Activated CD4-positive, alpha-beta memory T cell treated with anti-CD3 and anti-CD28 coated beads, Interleukin-2, amount 10 ng/mL, durations not matched to agents 7 days and 5 days (primary cell): ENCODE data around the gene ATP6V0A4. TPM values are rescaled to one million over a fixed set of nuclear protein-coding genes. Genes with fewer than 3 reads are reported as not detected.
A peak's percentile ranks its signal among the peaks of the same experiment; 100 is the strongest.
"Not testable (repeated sequence)": the region's sequence is repeated elsewhere in the genome, so short reads cannot be mapped to it uniquely, and the experiment has no call there.

Experiments
- CTCF ChIA-PET: fragments of 350-600 bp; sonication (Branson Sonifier 250); formaldehyde crosslinking; loops from one replicate; lab custom pipeline; 2021; ENCODE audit warnings: antibody characterized with exemption, inconsistent platforms; lab: Charles Lee
- POLR2A ChIA-PET: fragments of 350-600 bp; sonication (Branson Sonifier 250); formaldehyde crosslinking; loops from one replicate; lab custom pipeline; 2021; ENCODE audit warnings: antibody characterized with exemption; lab: Charles Lee
- DNase-seq: peaks from one replicate; pipeline ENCODE4 v3.0.0-alpha.2; 2020
- H3K27ac Mint-ChIP-seq: one replicate; pipeline ENCODE4 v1.8.0; 2021; ENCODE audit warnings: mild to moderate bottlenecking, mixed read lengths
- H3K27me3 Mint-ChIP-seq: one replicate; pipeline ENCODE4 v1.8.0; 2021; ENCODE audit warnings: mixed read lengths
- H3K36me3 Mint-ChIP-seq: one replicate; pipeline ENCODE4 v1.8.0; 2021; ENCODE audit warnings: low read depth, mixed read lengths
- H3K4me1 Mint-ChIP-seq: one replicate; pipeline ENCODE4 v1.8.0; 2021; ENCODE audit warnings: mixed read lengths
- H3K4me3 Mint-ChIP-seq: one replicate; pipeline ENCODE4 v1.8.0; 2021; ENCODE audit warnings: mild to moderate bottlenecking, mixed read lengths
- H3K9me3 Mint-ChIP-seq: one replicate; pipeline ENCODE4 v1.8.0; 2021; ENCODE audit warnings: mixed read lengths
- total RNA-seq, 2 experiments: library from RNA; stranded (reverse); gene quantifications; one replicate each; pipeline ENCODE4 v1.2.3, GENCODE V29; 2021

The ATP6V0A4 gene
- total RNA-seq, 2 experiments from 2014 or later, result 0.23 TPM; not detected in 1

- no peaks in the 10 kb centered on the region for H3K9me3 Mint-ChIP-seq
- H3K27ac Mint-ChIP-seq, result no peak overlapping the region
- ChIA-PET POLR2A (interaction anchor here (0.7 to 1.1 kb wide), 6 partner anchors 119 to 835 kb away, joined by 3 to 5 read pairs (median 3); no protein-coding TSS in a partner anchor), CTCF (interaction anchor here (0.6 to 3.0 kb wide), 57 partner anchors 10 to 837 kb away, joined by 3 to 77 read pairs (median 4); partner anchors contain the start of genes CREB3L2 and TRIM24)
- H3K27me3 Mint-ChIP-seq, result peaks cover 6% of the 10 kb centered on the region
- DNase-seq, result peak; percentile 87
- H3K36me3 Mint-ChIP-seq, result no peaks in the 10 kb centered on the region
- H3K4me3 Mint-ChIP-seq, result no peak overlapping the region
- H3K4me1 Mint-ChIP-seq, result peaks cover 8% of the 10 kb centered on the region
Measured at GRCh38 chr7:138738551-138739335, 59.3 kb downstream of the ATP6V0A4 start.

- Mint-ChIP-seq H3K4me1 (peaks cover 8% of the 10 kb centered on the region), H3K27me3 (peaks cover 6% of the 10 kb centered on the region), H3K27ac (no peak overlapping the region), H3K36me3 (no peaks in the 10 kb centered on the region), H3K9me3 (no peaks in the 10 kb centered on the region), H3K4me3 (no peak overlapping the region)
- ChIA-PET CTCF (interaction anchor here (0.8 to 3.0 kb wide), 49 partner anchors 10 to 836 kb away, joined by 3 to 77 read pairs (median 4); partner anchors contain the start of genes CREB3L2 and TRIM24), POLR2A (interaction anchor here (1.0 to 1.1 kb wide), 3 partner anchors 277 to 577 kb away, joined by 3 to 5 read pairs (median 5); no protein-coding TSS in a partner anchor)
- DNase-seq, result no peak
Measured at GRCh38 chr7:138738114-138738513, 59.9 kb downstream of the ATP6V0A4 start.

DNA sequence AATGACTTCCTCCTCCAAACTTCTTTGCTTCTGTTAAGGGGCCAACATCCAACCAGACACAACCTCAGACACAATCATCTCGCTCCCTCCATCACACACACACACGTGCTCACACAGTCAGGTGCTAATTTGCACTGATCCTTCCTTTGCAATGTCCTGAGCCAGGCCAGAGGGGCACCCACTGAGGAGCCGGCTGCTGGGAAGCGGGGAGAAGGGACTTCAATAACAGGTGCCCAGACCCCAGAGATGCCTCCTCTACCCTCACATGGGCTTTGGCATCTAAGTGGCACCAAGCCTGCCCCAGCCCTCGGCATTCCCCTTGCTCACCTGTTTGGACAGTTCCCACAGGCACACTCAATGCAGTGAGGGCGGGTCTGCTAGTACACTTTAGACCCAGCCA is 62.6 kb downstream of the ATP6V0A4 start:
- Mint-ChIP-seq H3K36me3 (no peaks in the 10 kb centered on the region), H3K27me3 (peaks cover 11% of the 10 kb centered on the region), H3K27ac (no peak overlapping the region), H3K9me3 (no peaks in the 10 kb centered on the region), H3K4me3 (no peak overlapping the region), H3K4me1 (peaks cover 8% of the 10 kb centered on the region)
- DNase-seq, result no peak
- ChIA-PET CTCF (no interaction called here), POLR2A (no interaction called here)

- POLR2A ChIA-PET, H3K4me1 Mint-ChIP-seq, H3K36me3 Mint-ChIP-seq, H3K27ac Mint-ChIP-seq, H3K9me3 Mint-ChIP-seq, DNase-seq, H3K4me3 Mint-ChIP-seq: not testable (repeated sequence)
- peaks cover 11% of the 10 kb centered on the region for H3K27me3 Mint-ChIP-seq
- CTCF ChIA-PET, result interaction anchor here (0.7 kb wide), 1 partner anchor 9 kb away, joined by 3 read pairs; no protein-coding TSS in a partner anchor
Measured at GRCh38 chr7:138731733-138732132, 66.3 kb downstream of the ATP6V0A4 start.

DNA sequence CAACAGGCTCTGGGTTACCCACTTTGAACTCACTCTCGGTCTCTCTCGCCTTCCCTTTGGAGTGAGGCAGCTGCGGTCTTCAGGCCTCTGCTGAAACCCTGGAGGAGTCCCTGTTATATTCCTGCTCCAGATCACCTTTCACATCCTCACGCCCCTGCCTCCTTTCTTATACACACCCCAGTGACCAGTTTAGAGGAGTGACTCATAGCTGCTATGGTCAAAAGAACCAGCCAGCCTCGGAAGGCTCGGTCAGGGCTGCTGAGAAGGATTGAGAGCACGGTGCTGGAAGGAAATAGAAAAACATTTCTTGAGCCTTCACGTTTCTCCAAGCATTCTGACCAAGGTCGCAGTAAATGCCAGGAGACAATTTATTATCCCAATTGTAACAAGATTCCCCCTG is 68.6 kb downstream of the ATP6V0A4 start:
- POLR2A ChIA-PET, result no interaction called here
- CTCF ChIA-PET, result no interaction called here
- H3K27me3 Mint-ChIP-seq, result peaks cover 7% of the 10 kb centered on the region
- H3K27ac Mint-ChIP-seq, result no peak overlapping the region
- no peaks in the 10 kb centered on the region for H3K9me3 Mint-ChIP-seq
- H3K4me1 Mint-ChIP-seq, result no peaks in the 10 kb centered on the region
- DNase-seq, result no peak
- no peaks in the 10 kb centered on the region for H3K36me3 Mint-ChIP-seq
- no peak overlapping the region for H3K4me3 Mint-ChIP-seq

DNA sequence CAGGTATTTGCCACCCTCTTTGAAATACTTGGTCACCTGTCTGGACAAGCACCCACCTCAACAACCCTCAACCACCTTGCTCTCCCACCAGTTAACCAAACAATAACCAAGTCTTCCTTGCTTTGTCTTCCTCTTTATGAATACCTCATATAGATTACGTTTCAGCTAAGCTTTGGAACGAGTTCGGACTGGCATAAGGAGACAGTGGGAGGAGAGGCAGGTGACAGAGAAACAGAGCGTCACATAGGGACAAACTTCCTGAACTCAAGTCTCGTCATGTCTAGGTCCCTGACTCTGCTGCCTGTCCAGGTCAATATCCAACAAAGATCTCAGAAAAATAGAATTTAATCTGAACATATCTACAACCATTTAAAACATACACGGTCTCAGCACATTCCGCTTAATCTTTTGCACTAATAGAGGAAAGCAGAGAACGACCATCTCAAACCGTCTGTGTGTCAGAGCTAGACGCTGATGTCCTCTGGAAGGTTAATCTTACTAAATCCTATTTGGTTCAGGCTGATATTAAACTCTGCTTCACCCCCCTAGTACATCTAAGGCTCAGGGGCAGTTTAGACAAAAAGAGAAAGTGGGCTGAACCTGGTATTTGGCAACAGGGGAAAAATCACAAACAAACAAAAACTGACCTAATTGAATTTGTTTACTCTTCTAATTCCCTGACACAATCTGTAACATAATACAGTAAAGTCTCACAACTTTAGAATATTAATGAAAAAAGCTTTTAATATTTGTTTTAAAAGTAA is 70.5 kb downstream of the ATP6V0A4 start:
- Mint-ChIP-seq H3K27me3 (peaks cover 2% of the 10 kb centered on the region), H3K4me1 (no peaks in the 10 kb centered on the region), H3K36me3 (no peaks in the 10 kb centered on the region), H3K4me3 (no peak overlapping the region), H3K27ac (no peak overlapping the region), H3K9me3 (no peaks in the 10 kb centered on the region)
- POLR2A ChIA-PET, result interaction anchor here (0.7 kb wide), 1 partner anchor 11 kb away, joined by 3 read pairs; no protein-coding TSS in a partner anchor
- DNase-seq, result no peak
- CTCF ChIA-PET, result interaction anchor here (0.8 to 2.0 kb wide), 3 partner anchors 11 to 17 kb away, joined by 3 to 6 read pairs (median 5); no protein-coding TSS in a partner anchor

- H3K36me3 Mint-ChIP-seq, result no peaks in the 10 kb centered on the region
- no peak for DNase-seq
- no peaks in the 10 kb centered on the region for H3K27me3 Mint-ChIP-seq
- no peaks in the 10 kb centered on the region for H3K9me3 Mint-ChIP-seq
- H3K27ac Mint-ChIP-seq, result no peak overlapping the region
- H3K4me1 Mint-ChIP-seq, result no peaks in the 10 kb centered on the region
- ChIA-PET POLR2A (no interaction called here), CTCF (interaction anchor here (0.8 to 1.1 kb wide), 2 partner anchors 12 to 16 kb away, joined by 3 to 6 read pairs; no protein-coding TSS in a partner anchor)
- no peak overlapping the region for H3K4me3 Mint-ChIP-seq
Measured at GRCh38 chr7:138726288-138726687, 71.7 kb downstream of the ATP6V0A4 start.

- POLR2A ChIA-PET, result no interaction called here
Measured at GRCh38 chr7:138720286-138720685, 77.7 kb downstream of the ATP6V0A4 start.

DNA sequence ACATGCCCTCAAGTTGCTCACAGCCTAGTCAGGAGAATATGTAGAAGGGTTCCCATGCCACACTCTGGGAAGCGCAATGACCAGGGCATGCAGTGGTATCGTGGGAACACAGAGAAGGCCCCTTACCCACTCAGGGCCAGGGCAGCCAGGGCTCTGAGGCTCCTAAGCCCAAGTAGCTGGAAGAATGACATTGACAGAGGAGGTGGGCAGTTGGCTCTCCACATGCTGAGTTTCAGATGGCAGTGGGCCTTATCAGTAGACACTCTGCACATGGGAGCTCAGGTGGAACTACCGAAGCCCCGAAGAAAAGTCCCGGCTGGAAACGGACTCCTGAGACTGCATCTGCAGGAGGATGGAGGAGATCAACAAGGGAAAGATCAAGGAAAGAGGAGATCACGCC is 81.1 kb downstream of the ATP6V0A4 start:
- no peak for DNase-seq
- ChIA-PET POLR2A (no interaction called here), CTCF (interaction anchor here (0.9 kb wide), 1 partner anchor 13 kb away, joined by 3 read pairs; no protein-coding TSS in a partner anchor)
- H3K27me3 Mint-ChIP-seq, result peaks cover 21% of the 10 kb centered on the region
- H3K4me3 Mint-ChIP-seq, result no peak overlapping the region
- H3K9me3 Mint-ChIP-seq, result no peaks in the 10 kb centered on the region
- peaks cover 20% of the 10 kb centered on the region for H3K4me1 Mint-ChIP-seq
- no peak overlapping the region for H3K27ac Mint-ChIP-seq
- no peaks in the 10 kb centered on the region for H3K36me3 Mint-ChIP-seq

More at GRCh38 chr7:138720286-138720685, 77.7 kb downstream of the ATP6V0A4 start:
- Mint-ChIP-seq H3K4me1 (peaks cover 11% of the 10 kb centered on the region), H3K36me3 (no peaks in the 10 kb centered on the region), H3K27ac (no peak overlapping the region), H3K27me3 (peaks cover 15% of the 10 kb centered on the region), H3K9me3 (no peaks in the 10 kb centered on the region), H3K4me3 (no peak overlapping the region)
- DNase-seq, result no peak
- CTCF ChIA-PET, result no interaction called here

DNA sequence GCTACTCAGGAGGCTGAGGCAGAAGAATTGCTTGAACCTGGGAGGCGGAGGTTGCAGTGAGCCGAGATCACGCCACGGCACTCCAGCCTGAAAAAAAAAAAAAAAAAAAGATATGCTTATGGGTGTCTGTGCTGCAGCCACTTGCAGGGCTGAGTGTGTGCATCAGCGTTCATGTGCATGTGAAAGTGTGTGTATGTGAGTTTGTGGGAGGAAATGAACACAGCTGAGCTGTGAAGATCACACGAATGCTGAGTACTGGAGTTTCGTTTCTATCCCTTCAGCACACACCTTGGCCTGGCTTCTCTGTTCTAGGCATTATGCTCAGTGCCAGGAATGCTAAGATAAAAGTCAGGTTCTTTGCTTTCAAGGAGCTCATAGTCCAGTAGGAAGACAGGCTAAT is 84.8 kb downstream of the ATP6V0A4 start:
- Mint-ChIP-seq H3K4me3 (no peak overlapping the region), H3K9me3 (no peaks in the 10 kb centered on the region), H3K27ac (no peak overlapping the region), H3K4me1 (peaks cover 18% of the 10 kb centered on the region), H3K36me3 (no peaks in the 10 kb centered on the region), H3K27me3 (peaks cover 18% of the 10 kb centered on the region)
- peak; percentile 19 for DNase-seq
- POLR2A ChIA-PET, result no interaction called here
- CTCF ChIA-PET, result interaction anchor here (0.6 to 1.1 kb wide), 2 partner anchors 26 to 111 kb away, joined by 3 to 4 read pairs; no protein-coding TSS in a partner anchor

DNA sequence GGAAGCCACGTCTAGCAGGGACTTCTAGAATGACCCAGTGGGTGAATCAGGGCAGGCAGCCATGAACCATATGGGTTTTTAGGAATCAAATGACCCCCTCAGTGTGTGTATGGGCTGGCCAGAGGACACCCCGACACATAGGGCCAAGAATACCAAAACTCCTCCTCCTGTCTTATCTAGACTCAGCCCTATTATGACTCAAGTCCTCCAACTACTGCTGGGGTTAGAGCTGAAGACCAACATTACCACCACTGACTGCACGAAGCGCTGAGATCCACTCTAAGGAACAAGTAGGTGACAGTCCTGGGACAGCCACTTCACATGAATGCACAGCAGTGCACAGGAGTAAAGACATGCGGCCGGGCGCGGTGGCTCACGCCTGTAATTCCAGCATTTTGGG is 85.3 kb downstream of the ATP6V0A4 start:
- Mint-ChIP-seq H3K27ac (no peak overlapping the region), H3K4me3 (no peak overlapping the region), H3K36me3 (no peaks in the 10 kb centered on the region), H3K4me1 (peaks cover 12% of the 10 kb centered on the region), H3K9me3 (no peaks in the 10 kb centered on the region), H3K27me3 (peaks cover 14% of the 10 kb centered on the region)
- no peak for DNase-seq
- ChIA-PET POLR2A (no interaction called here), CTCF (interaction anchor here (1.1 kb wide), 1 partner anchor 26 kb away, joined by 4 read pairs; no protein-coding TSS in a partner anchor)

DNA sequence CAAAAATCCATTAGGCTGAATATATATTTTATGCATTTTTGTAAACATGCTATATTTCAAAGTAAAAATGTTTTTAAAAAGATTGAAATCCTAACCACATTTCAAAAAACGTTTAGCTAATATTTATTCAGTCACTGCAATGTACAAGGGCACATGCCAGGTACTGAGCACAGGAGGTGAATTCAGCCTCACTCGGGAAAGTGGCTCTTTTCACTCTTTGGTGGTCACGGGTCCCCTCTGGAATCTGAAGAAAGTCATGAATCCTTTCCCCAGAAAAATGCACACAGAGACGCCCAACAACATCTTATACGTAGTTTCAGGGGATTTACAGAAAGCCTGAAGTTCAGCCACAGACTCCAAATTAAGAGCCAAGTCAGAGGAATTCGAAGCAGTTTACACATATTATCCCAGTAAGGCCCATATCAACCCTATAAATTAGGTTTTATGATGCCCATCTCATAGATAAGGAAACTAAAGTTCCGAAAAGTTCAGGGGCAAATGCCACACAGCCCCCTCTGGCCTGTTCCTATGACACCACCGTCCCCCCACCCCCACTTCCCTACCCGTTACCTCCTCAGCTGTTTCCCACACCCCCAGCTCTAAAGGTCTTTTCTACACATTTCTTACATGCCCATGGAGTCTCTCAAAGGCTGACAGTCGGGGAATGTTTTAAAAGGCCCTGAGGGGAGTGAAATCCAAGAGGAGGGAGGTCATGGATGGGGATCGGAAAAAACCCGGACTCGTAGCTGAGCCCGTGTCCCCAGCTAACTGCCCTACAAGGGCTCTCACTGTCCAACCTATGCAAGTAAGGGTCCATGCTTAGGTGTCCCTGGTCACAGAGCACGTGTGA is 87.2 kb downstream of the ATP6V0A4 start:
- H3K27me3 Mint-ChIP-seq, result peaks cover 6% of the 10 kb centered on the region
- POLR2A ChIA-PET, result no interaction called here
- no peak overlapping the region for H3K27ac Mint-ChIP-seq
- no peaks in the 10 kb centered on the region for H3K36me3 Mint-ChIP-seq
- CTCF ChIA-PET, result interaction anchor here (1.1 kb wide), 1 partner anchor 16 kb away, joined by 3 read pairs; no protein-coding TSS in a partner anchor
- no peak overlapping the region for H3K4me3 Mint-ChIP-seq
- H3K9me3 Mint-ChIP-seq, result no peaks in the 10 kb centered on the region
- DNase-seq, result no peak
- peaks cover 9% of the 10 kb centered on the region for H3K4me1 Mint-ChIP-seq
